Epithelial cell of proximal tubule (primary cell): ENCODE measurements around the gene RGL3. TPM values are rescaled to one million over a fixed set of nuclear protein-coding genes. Genes with fewer than 3 reads are reported as not detected.

ENCODE experiments used
- DNase-seq: peaks from one replicate; pipeline ENCODE4 v3.0.0-alpha.2; 2011; ENCODE audit warnings: low read depth
- H3K4me3 ChIP-seq: 2 replicates; pipeline ENCODE4 v1.5.1; 2011; ENCODE audit warnings: low read depth, mild to moderate bottlenecking, low read length
- CTCF ChIP-seq: conservative IDR thresholded peaks from 2 replicates; pipeline ENCODE4 v1.5.1; 2012; ENCODE audit warnings: low read depth, mild to moderate bottlenecking, low read length
- total RNA-seq: library from RNA; depleted of rRNA; stranded (reverse); fragments of >200 nt; gene quantifications from 2 replicates; pipeline ENCODE4 v1.2.3, GENCODE V29; 2015

RGL3 gene
- total RNA-seq, 1 donor from 2014 or later = 19.0 TPM

GRCh38 chr19:11347546-11348039 lies 71.5 kb downstream of the RGL3 start:
- DNase-seq = no peak
- no peak overlapping the region for H3K4me3 ChIP-seq
- TF ChIP-seq CTCF = no peak

DNA sequence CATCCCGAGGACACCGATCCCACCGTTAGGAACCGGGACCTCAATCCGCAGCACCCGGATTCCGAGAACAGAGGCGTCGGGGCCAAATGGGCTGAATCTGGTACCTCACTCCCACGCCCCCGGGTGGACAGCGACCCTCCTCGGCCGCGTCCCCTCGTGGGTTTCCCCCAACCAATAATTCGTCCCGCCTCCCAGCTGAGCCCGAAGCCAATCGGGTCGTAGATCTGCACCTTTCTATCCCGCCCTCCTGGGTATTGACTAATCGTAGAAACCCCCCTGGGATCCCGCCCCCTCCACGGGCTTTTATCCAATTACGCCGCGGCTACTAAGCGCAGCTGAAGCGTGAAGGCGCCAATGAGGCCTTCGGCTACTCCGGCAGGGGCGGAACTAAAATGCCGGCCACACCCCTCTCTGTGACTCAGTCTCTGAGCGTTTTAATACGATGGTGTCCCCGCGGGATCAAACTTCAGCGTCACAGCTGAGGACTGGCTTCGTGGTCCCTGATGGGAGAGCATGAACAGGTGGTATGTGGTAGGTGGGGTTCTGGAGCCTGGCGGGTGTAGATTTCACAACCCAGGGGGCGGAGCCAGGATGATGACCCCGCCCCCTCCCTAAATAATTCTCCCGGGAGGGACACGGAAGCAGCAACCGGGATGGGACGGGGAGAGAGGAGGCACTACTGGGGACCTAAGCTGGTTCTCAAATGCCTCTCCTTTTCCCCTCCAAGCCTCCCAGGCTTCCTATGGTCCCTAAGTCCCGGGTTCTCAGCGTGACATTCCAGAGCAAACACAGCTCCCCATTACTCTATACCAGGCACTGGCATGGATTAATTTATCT lies 72.8 kb downstream of the RGL3 start, which contains the start of the genes CCDC159 and TMEM205:
Gene CCDC159 (plus strand): TSS at position 416 of the 837 bp plus-strand sequence. CDS start 88 bp downstream, at position 504.
Gene TMEM205 (minus strand): TSS at position 165 of the 837 bp plus-strand sequence. CDS start 649 bp downstream, outside the sequence.
- TF ChIP-seq CTCF = peak; percentile 8
- peak; percentile 97 for DNase-seq
- H3K4me3 ChIP-seq = peak within 1 kb of the TSS; percentile 81

DNA sequence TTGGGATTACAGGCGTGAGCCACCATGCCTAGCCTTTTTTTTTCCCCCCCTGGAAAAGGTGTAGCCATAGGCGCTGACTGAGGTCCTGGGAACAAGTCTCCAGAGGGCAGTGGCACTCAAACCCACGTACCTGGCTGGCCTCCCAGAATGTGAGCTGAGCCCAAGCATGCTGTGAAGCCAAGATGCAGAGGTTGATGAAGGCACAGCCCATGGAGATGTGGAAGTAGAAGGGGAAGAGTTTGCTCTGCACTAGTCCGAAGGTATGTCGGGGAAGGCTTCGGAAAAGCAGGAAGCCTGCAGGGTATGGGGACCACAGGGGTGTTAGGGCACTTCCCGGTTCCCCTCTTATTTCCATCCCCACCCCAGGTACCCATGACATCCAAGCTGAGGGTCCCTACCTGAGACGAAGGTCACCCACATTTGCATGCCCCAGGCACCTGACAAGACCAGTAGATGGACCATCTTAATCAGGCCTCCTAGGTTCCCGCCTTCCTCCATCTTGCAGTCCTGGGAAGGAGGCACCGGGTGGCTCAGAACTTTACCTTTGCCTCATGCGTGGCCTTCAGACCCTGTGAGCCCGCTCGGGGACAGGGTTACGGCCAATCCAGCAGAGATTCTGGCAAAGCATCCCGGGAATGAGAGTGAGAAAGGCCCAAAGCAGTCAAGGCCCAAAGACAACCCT lies 73.9 kb downstream of the RGL3 start:
- no peak for DNase-seq
- no peak for TF ChIP-seq CTCF
- peak overlapping the region; percentile 81 for H3K4me3 ChIP-seq

Other genes with a start within 250 kb of the RGL3 start
- 78.3 and 94.0 TPM in 2 replicates for gene KANK2, start 221.8 kb downstream of the RGL3 start, total RNA-seq
- not detected in 2 replicates for gene ANGPTL8, start 179.7 kb downstream of the RGL3 start, total RNA-seq
- 17.2 and 17.7 TPM in 2 replicates for gene DOCK6, start 156.8 kb downstream of the RGL3 start, total RNA-seq
- gene TSPAN16, start 123.2 kb downstream of the RGL3 start, total RNA-seq = not detected in 2 replicates
- gene RAB3D, start 79.7 kb downstream of the RGL3 start, total RNA-seq = 13.4 and 18.3 TPM in 2 replicates
- 226 and 228 TPM in 2 replicates for gene TMEM205, start 73.0 kb downstream of the RGL3 start, total RNA-seq
- 6.1 and 7.8 TPM in 2 replicates for gene CCDC159, start 72.8 kb downstream of the RGL3 start, total RNA-seq
- 1.3 and 6.2 TPM in 2 replicates for gene PLPPR2, start 63.9 kb downstream of the RGL3 start, total RNA-seq
- gene SWSAP1, start 44.6 kb downstream of the RGL3 start, total RNA-seq = 1.2 and 2.7 TPM in 2 replicates
- gene EPOR, start 35.0 kb downstream of the RGL3 start, total RNA-seq = 4.3 and 5.2 TPM in 2 replicates
- 0.40 TPM in 1 of 2 replicates, not detected in the other for gene ODAD3, start 15.8 kb upstream of the RGL3 start, total RNA-seq
- 184 and 243 TPM in 2 replicates for gene PRKCSH, start 16.3 kb upstream of the RGL3 start, total RNA-seq
- not detected in 2 replicates for gene ELAVL3, start 61.7 kb upstream of the RGL3 start, total RNA-seq
- 5.9 and 23.4 TPM in 2 replicates for gene ZNF653, start 86.5 kb upstream of the RGL3 start, total RNA-seq
- gene ECSIT, start 109.8 kb upstream of the RGL3 start, total RNA-seq = 58.9 and 59.0 TPM in 2 replicates
- gene CNN1, start 119.5 kb upstream of the RGL3 start, total RNA-seq = 5.6 and 16.1 TPM in 2 replicates
- gene ELOF1, start 139.9 kb upstream of the RGL3 start, total RNA-seq = 49.8 and 95.5 TPM in 2 replicates
- 3.3 and 4.4 TPM in 2 replicates for gene ACP5, start 158.3 kb upstream of the RGL3 start, total RNA-seq
- gene ZNF627, start 178.2 kb upstream of the RGL3 start, total RNA-seq = 10.0 and 12.5 TPM in 2 replicates